IPS-11a (cell line): ENCODE measurements around the gene GPR171.
"Not testable (repeated sequence)": the region's sequence is repeated elsewhere in the genome, so short reads cannot be mapped to it uniquely, and the experiment has no call there.

Experiments
- H3K4me3 ChIP-seq: one replicate; pipeline ENCODE4 v1.5.1; 2013; ENCODE audit warnings: low read depth, low read length, control low read depth

Gene GPR171

GRCh38 chr3:151203051-151203420 is at the start of gene GPR171:
GPR171 (minus strand) TSS chr3:151203216; CDS start chr3:151199386, 3,830 bp downstream.
- no peak within 1 kb of the TSS for H3K4me3 ChIP-seq

- H3K4me3 ChIP-seq: no peak overlapping the region
Observed at GRCh38 chr3:151248772-151249337, 45.8 kb upstream of the GPR171 start.

GRCh38 chr3:151242006-151242405 is 39.0 kb upstream of the GPR171 start:
- H3K4me3 ChIP-seq: not testable (repeated sequence)

GRCh38 chr3:151236736-151237135 is 33.7 kb upstream of the GPR171 start:
- no peak overlapping the region for H3K4me3 ChIP-seq

- no peak overlapping the region for H3K4me3 ChIP-seq
Observed at GRCh38 chr3:151236316-151236715, 33.3 kb upstream of the GPR171 start.

GRCh38 chr3:151234825-151235224 is 31.8 kb upstream of the GPR171 start:
- H3K4me3 ChIP-seq: no peak overlapping the region

GRCh38 chr3:151232991-151233390 is 30.0 kb upstream of the GPR171 start:
- no peak overlapping the region for H3K4me3 ChIP-seq

GRCh38 chr3:151232403-151232802 is 29.4 kb upstream of the GPR171 start:
- not testable (repeated sequence) for H3K4me3 ChIP-seq

- no peak overlapping the region for H3K4me3 ChIP-seq
Observed at GRCh38 chr3:151230646-151231045, 27.6 kb upstream of the GPR171 start.

GRCh38 chr3:151228666-151229040 is 25.6 kb upstream of the GPR171 start:
- H3K4me3 ChIP-seq: no peak overlapping the region

- no peak overlapping the region for H3K4me3 ChIP-seq
Observed at GRCh38 chr3:151227807-151228665, 25.0 kb upstream of the GPR171 start.

- no peak overlapping the region for H3K4me3 ChIP-seq
Observed at GRCh38 chr3:151227266-151227806, 24.3 kb upstream of the GPR171 start.

- H3K4me3 ChIP-seq: no peak overlapping the region
Observed at GRCh38 chr3:151226825-151227224, 23.8 kb upstream of the GPR171 start.

- no peak overlapping the region for H3K4me3 ChIP-seq
Observed at GRCh38 chr3:151226088-151226563, 23.1 kb upstream of the GPR171 start.

GRCh38 chr3:151225040-151225975 is 22.3 kb upstream of the GPR171 start:
- H3K4me3 ChIP-seq: no peak overlapping the region

- no peak overlapping the region for H3K4me3 ChIP-seq
Observed at GRCh38 chr3:151224268-151224866, 21.4 kb upstream of the GPR171 start.

GRCh38 chr3:151219056-151219455 is 16.0 kb upstream of the GPR171 start:
- no peak overlapping the region for H3K4me3 ChIP-seq

- H3K4me3 ChIP-seq: no peak overlapping the region
Observed at GRCh38 chr3:151218136-151218535, 15.1 kb upstream of the GPR171 start.

- H3K4me3 ChIP-seq: no peak overlapping the region
Observed at GRCh38 chr3:151216641-151217607, 13.9 kb upstream of the GPR171 start.
